HepG2 (cell line): ENCODE results near the gene MRE11. TPM values are rescaled to one million over a fixed set of nuclear protein-coding genes. Genes with fewer than 3 reads are reported as not detected.

Experiments
- ATAC-seq: fragments of 200-7000 bp; cut with Tn5 transposase; 3 replicates; pipeline ENCODE4 v1.9.1; 2020; ENCODE audit warnings: mild to moderate bottlenecking, moderate library complexity
- BruUV-seq: library from RNA; stranded (reverse); fragments of 400-500 nt; replicated peaks from 2 replicates; lab custom pipeline; 2021; lab: Mats Ljungman, UMichigan
- CTCF ChIA-PET: fragments of 300-600 bp; formaldehyde crosslinking; extraction: SDS; loops from one replicate; lab custom pipeline; 2021; ENCODE audit warnings: low total read pairs, inconsistent platforms, low intra/inter-chr PET ratio; lab: Yijun Ruan, JAX
- POLR2A ChIA-PET: fragments of 350-600 bp; sonication (Branson Sonifier 250); formaldehyde crosslinking; loops from one replicate; lab custom pipeline; 2020; ENCODE audit warnings: antibody characterized with exemption, inconsistent platforms; lab: Yijun Ruan, JAX
- DNase-seq: peaks from one replicate; pipeline ENCODE4 v3.0.0-alpha.2; 2015; ENCODE audit warnings: low spot score
- FAIRE-seq: peaks from 3 replicates; lab custom pipeline; 2011; peaks lifted over from hg19 to GRCh38; lab: Jason Lieb, UNC
- H2AFZ ChIP-seq: one replicate; pipeline ENCODE4 v1.6.1; 2011; ENCODE audit warnings: low read length, inconsistent platforms
- H3K27ac ChIP-seq: fragments of 300-600 bp; 3 replicates; pipeline ENCODE4 v1.8.0; 2011; ENCODE audit warnings: mixed run types, mild to moderate bottlenecking, mixed read lengths, low read length, inconsistent platforms; ENCODE audit not compliant: insufficient read depth; ENCODE audit errors: extremely low read length
- H3K27me3 ChIP-seq, 2 experiments: fragments of 200-600 bp in 1 of 2; 2 replicates in 1 of 2; 3 replicates in 1 of 2; pipeline versions ENCODE4 v1.6.0 to v1.8.0; 2011; ENCODE audit warnings: low read length in 2 of 2, mild to moderate bottlenecking in 2 of 2, moderate library complexity in 2 of 2, inconsistent platforms in 1 of 2; ENCODE audit not compliant: insufficient read depth in 2 of 2, control insufficient read depth in 1 of 2
- H3K36me3 ChIP-seq, 2 experiments: fragments of 200-600 bp in 1 of 2; replicated peaks in 1 of 2; 2 replicates in 1 of 2; 3 replicates in 1 of 2; pipeline versions ENCODE4 v1.5.1 to v1.8.0; 2011; ENCODE audit warnings: low read length in 2 of 2, inconsistent platforms in 1 of 2; ENCODE audit not compliant: insufficient read depth in 2 of 2, control insufficient read depth in 1 of 2
- H3K4me1 ChIP-seq: 2 replicates; pipeline ENCODE4 v1.5.1; 2012; ENCODE audit warnings: low read length, inconsistent platforms; ENCODE audit not compliant: insufficient read depth
- H3K4me2 ChIP-seq: 2 replicates; pipeline ENCODE4 v1.6.0; 2011; ENCODE audit warnings: low read depth, low read length, inconsistent platforms
- H3K4me3 ChIP-seq, 3 experiments: fragments of 200-600 bp in 1 of 3; sonication (generic), shearing (Covaris generic) in 1 of 3; replicated peaks in 1 of 3; 2 replicates each; pipeline ENCODE4 v1.5.1; 2011 to 2016; ENCODE audit warnings: low read length in 3 of 3, inconsistent platforms in 2 of 3, low read depth in 2 of 3, mild to moderate bottlenecking in 2 of 3, control low read depth in 1 of 3, mixed read lengths in 1 of 3; ENCODE audit not compliant: insufficient read depth in 1 of 3
- H3K79me2 ChIP-seq: one replicate; pipeline ENCODE4 v1.6.1; 2011; ENCODE audit warnings: low read length, inconsistent platforms; ENCODE audit not compliant: insufficient read depth
- H3K9ac ChIP-seq: 2 replicates; pipeline ENCODE4 v1.6.0; 2011; ENCODE audit warnings: mild to moderate bottlenecking, low read depth, low read length, inconsistent platforms; ENCODE audit not compliant: insufficient read depth
- H3K9me3 ChIP-seq: 2 replicates; pipeline ENCODE4 v1.5.1; 2012; ENCODE audit warnings: mild to moderate bottlenecking, low read length
- H4K20me1 ChIP-seq: 2 replicates; pipeline ENCODE4 v1.6.0; 2011; ENCODE audit warnings: inconsistent platforms, mild to moderate bottlenecking, low read length, moderate library complexity; ENCODE audit not compliant: insufficient read depth
- ARID5B ChIP-seq: IDR thresholded peaks from 2 replicates; pipeline ENCODE4 v1.4.0; 2020; ENCODE audit warnings: mild to moderate bottlenecking, missing genetic modification reagents
- PTBP1 ChIP-seq: fragments of 200-400 bp; formaldehyde crosslinking; IDR thresholded peaks from 2 replicates; pipeline ENCODE4 v1.6.1; 2018; ENCODE audit warnings: low read length, low read depth; ENCODE audit not compliant: poor library complexity, severe bottlenecking
- RFX3 ChIP-seq: IDR thresholded peaks from 2 replicates; pipeline ENCODE4 v1.6.1; 2016; ENCODE audit warnings: missing biosample characterization, missing genetic modification reagents
- TERF1 ChIP-seq: sonication (generic); formaldehyde crosslinking; IDR thresholded peaks from 2 replicates; pipeline ENCODE4 v1.8.0; 2022; ENCODE audit warnings: mild to moderate bottlenecking, missing genetic modification reagents, moderate library complexity
- ZNF343 ChIP-seq: sonication (generic); formaldehyde crosslinking; IDR thresholded peaks from 2 replicates; pipeline ENCODE4 v1.4.0; 2020; ENCODE audit warnings: mild to moderate bottlenecking, missing genetic modification reagents
- ZSCAN31 ChIP-seq: sonication (generic); formaldehyde crosslinking; IDR thresholded peaks from 2 replicates; pipeline ENCODE4 v1.5.0; 2020; ENCODE audit warnings: low read depth, mild to moderate bottlenecking, missing genetic modification reagents
- WGBS: methylation state at CpG from one replicate; pipeline ENCODE4 v1.1.6; 2017; ENCODE audit warnings: low lambda C conversion rate; 5-methylcytosine and 5-hydroxymethylcytosine counted together
- in situ Hi-C: cut with HindIII; loops from 2 replicates; pipeline ENCODE4 v1.10.0; 2017; ENCODE audit warnings: low pct_unique_long_range_greater_than_20kb; ENCODE audit not compliant: extremely low pct_ligation_motif_present
- intact Hi-C: fragments of 100-400 bp; cut with micrococcal nuclease; formaldehyde crosslinking; loops from one replicate; pipeline ENCODE4 v1.10.0; 2022; ENCODE audit not compliant: unreplicated experiment
- polyA plus RNA-seq, 8 experiments: library from polyadenylated mRNA; depleted of rRNA in 3 of 8; stranded (reverse) in 7 of 8; unstranded in 1 of 8; fragments of >200 nt; fragmentation: Illumina TruSeq in 4 of 8; extraction: Trizol in 4 of 8; gene quantifications; 2 replicates each; pipeline versions ENCODE4 v1.2.1 to v1.2.3, GENCODE V29; 2011 to 2016; ENCODE audit warnings: low read depth in 4 of 8, missing spikeins in 1 of 8, mixed read lengths in 1 of 8; ENCODE audit not compliant: insufficient read depth in 1 of 8
- total RNA-seq, 5 experiments: library from RNA; depleted of rRNA; stranded (reverse); fragments of >200 nt; fragmentation: Illumina TruSeq; extraction: Trizol; gene quantifications; 2 replicates each; pipeline ENCODE4 v1.2.3, GENCODE V29; 2016; ENCODE audit warnings: low read depth in 1 of 5

MRE11 gene
- total and polyA plus RNA-seq, 2 of the 13 experiments (the other 11 are each of a cell fraction or from before 2014, with no cell fraction given), result 7.2 to 37.3 TPM

GRCh38 chr11:94500181-94500580 lies 6.5 kb upstream of the MRE11 start:
- DNase-seq (no peak), ATAC-seq (no peak), FAIRE-seq (no peak)
- TF ChIP-seq TERF1 (CRISPR knock-in tag), result no peak
- TF ChIP-seq PTBP1, result no peak
- TF ChIP-seq RFX3 (CRISPR knock-in tag), result no peak
- no peak for TF ChIP-seq ZNF343 (CRISPR knock-in tag)
- no peak for TF ChIP-seq ZSCAN31 (CRISPR knock-in tag)
- no peak for TF ChIP-seq ARID5B (CRISPR knock-in tag)
- no peaks in the 10 kb centered on the region for H3K9me3 ChIP-seq
- H2AFZ ChIP-seq, result no peak overlapping the region
- H3K79me2 ChIP-seq, result peaks cover 4% of the 10 kb centered on the region
- POLR2A ChIA-PET, result no interaction called here
- no peaks in the 10 kb centered on the region for H3K27me3 ChIP-seq
- intact Hi-C loops, result loop anchor here (5.0 kb wide), 1 partner anchor 328 kb away; no protein-coding TSS in a partner anchor
- H3K4me3 ChIP-seq, result no peak overlapping the region
- H4K20me1 ChIP-seq, result no peaks in the 10 kb centered on the region
- H3K9ac ChIP-seq, result no peak overlapping the region
- CTCF ChIA-PET, result no interaction called here
- H3K36me3 ChIP-seq, result peaks cover 2 to 16% of the 10 kb centered on the region in 2 experiments; a peak in 3 of 5 replicates
- H3K27ac ChIP-seq, result no peak overlapping the region
- 96% methylated on average over 2 of the region's 2 CpGs for WGBS
- in situ Hi-C loops, result loop anchor here (5.0 to 10.0 kb wide), 3 partner anchors 173 to 585 kb away; no protein-coding TSS in a partner anchor
- peaks cover 7% of the 10 kb centered on the region for H3K4me1 ChIP-seq
- no peak overlapping the region for H3K4me2 ChIP-seq
- BruUV-seq, result no TSS peak
